ENCODE data around the gene ZNF100. TPM values are rescaled to one million over a fixed set of nuclear protein-coding genes. Genes with fewer than 3 reads are reported as not detected.

Gene ZNF100
- total RNA-seq, 1 donor from 2014 or later: 5.4 TPM

GRCh38 chr19:21697698-21698097 lies 69.7 kb downstream of the ZNF100 start:
- Mint-ChIP-seq H3K27me3 (ENCODE audit: low read depth) (no peaks in the 10 kb centered on the region), H3K36me3 (ENCODE audit: low read depth) (no peaks in the 10 kb centered on the region), H3K9me3 (ENCODE audit: low read depth) (peaks cover 18% of the 10 kb centered on the region), H3K4me1 (ENCODE audit: low read depth) (no peaks in the 10 kb centered on the region), H3K4me3 (ENCODE audit: unreplicated experiment) (no peak overlapping the region), H3K27ac (ENCODE audit: unreplicated experiment) (no peak overlapping the region)
- TF ChIP-seq CTCF (IDR thresholded peaks at IDR 0.05): no peak
- no peak for DNase-seq (ENCODE audit: low spot score)

- H3K36me3 Mint-ChIP-seq (ENCODE audit: low read depth): no peaks in the 10 kb centered on the region
Observed at GRCh38 chr19:21694171-21694906, 73.0 kb downstream of the ZNF100 start.

GRCh38 chr19:21693399-21693798 lies 74.0 kb downstream of the ZNF100 start:
- H3K4me1 Mint-ChIP-seq (ENCODE audit: low read depth): no peaks in the 10 kb centered on the region
- no peak overlapping the region for H3K27ac Mint-ChIP-seq (ENCODE audit: unreplicated experiment)
- DNase-seq (ENCODE audit: low spot score): no peak
- H3K36me3 Mint-ChIP-seq (ENCODE audit: low read depth): no peaks in the 10 kb centered on the region
- no peaks in the 10 kb centered on the region for H3K27me3 Mint-ChIP-seq (ENCODE audit: low read depth)
- H3K4me3 Mint-ChIP-seq (ENCODE audit: unreplicated experiment): no peak overlapping the region
- TF ChIP-seq CTCF (IDR thresholded peaks at IDR 0.05): no peak
- peaks cover 43% of the 10 kb centered on the region for H3K9me3 Mint-ChIP-seq (ENCODE audit: low read depth)

More at GRCh38 chr19:21694171-21694906, 73.0 kb downstream of the ZNF100 start:
- no peak for DNase-seq (ENCODE audit: low spot score)
- H3K9me3 Mint-ChIP-seq (ENCODE audit: low read depth): peaks cover 34% of the 10 kb centered on the region
- H3K27ac Mint-ChIP-seq (ENCODE audit: unreplicated experiment): no peak overlapping the region
- no peaks in the 10 kb centered on the region for H3K4me1 Mint-ChIP-seq (ENCODE audit: low read depth)
- H3K4me3 Mint-ChIP-seq (ENCODE audit: unreplicated experiment): no peak overlapping the region
- no peaks in the 10 kb centered on the region for H3K27me3 Mint-ChIP-seq (ENCODE audit: low read depth)
- no peak for TF ChIP-seq CTCF (IDR thresholded peaks at IDR 0.05)

- TF ChIP-seq CTCF (IDR thresholded peaks at IDR 0.05): no peak
- H3K27ac Mint-ChIP-seq (ENCODE audit: unreplicated experiment): no peak overlapping the region
- no peak for DNase-seq (ENCODE audit: low spot score)
- no peaks in the 10 kb centered on the region for H3K36me3 Mint-ChIP-seq (ENCODE audit: low read depth)
- peaks cover 55% of the 10 kb centered on the region for H3K9me3 Mint-ChIP-seq (ENCODE audit: low read depth)
- no peaks in the 10 kb centered on the region for H3K27me3 Mint-ChIP-seq (ENCODE audit: low read depth)
- H3K4me1 Mint-ChIP-seq (ENCODE audit: low read depth): no peaks in the 10 kb centered on the region
- no peak overlapping the region for H3K4me3 Mint-ChIP-seq (ENCODE audit: unreplicated experiment)
Observed at GRCh38 chr19:21691661-21692060, 75.7 kb downstream of the ZNF100 start.

GRCh38 chr19:21688464-21688863 lies 78.9 kb downstream of the ZNF100 start:
- no peak for TF ChIP-seq CTCF (IDR thresholded peaks at IDR 0.05)
- no peaks in the 10 kb centered on the region for H3K27me3 Mint-ChIP-seq (ENCODE audit: low read depth)
- no peak for DNase-seq (ENCODE audit: low spot score)
- no peaks in the 10 kb centered on the region for H3K4me1 Mint-ChIP-seq (ENCODE audit: low read depth)
- H3K4me3 Mint-ChIP-seq (ENCODE audit: unreplicated experiment): no peak overlapping the region
- H3K36me3 Mint-ChIP-seq (ENCODE audit: low read depth): no peaks in the 10 kb centered on the region
- peaks cover 53% of the 10 kb centered on the region for H3K9me3 Mint-ChIP-seq (ENCODE audit: low read depth)
- H3K27ac Mint-ChIP-seq (ENCODE audit: unreplicated experiment): no peak overlapping the region

Data from chondrocyte (in vitro differentiated cells).